GM12875 (cell line): ENCODE measurements around the gene TMEM132E.

Experiments used
- H3K4me3 ChIP-seq: one replicate; pipeline ENCODE4 v1.5.1; 2011; ENCODE audit warnings: low read depth, low read length, control low read depth
- TF ChIP-seq, protein P1 (sequence below): IDR thresholded peaks from 2 replicates; pipeline ENCODE4 v1.5.1; 2011; ENCODE audit warnings: low read depth, mild to moderate bottlenecking, control low read depth, inconsistent platforms, low read length, moderate library complexity, borderline replicate concordance; ENCODE audit not compliant: insufficient read depth

The TMEM132E gene

DNA sequence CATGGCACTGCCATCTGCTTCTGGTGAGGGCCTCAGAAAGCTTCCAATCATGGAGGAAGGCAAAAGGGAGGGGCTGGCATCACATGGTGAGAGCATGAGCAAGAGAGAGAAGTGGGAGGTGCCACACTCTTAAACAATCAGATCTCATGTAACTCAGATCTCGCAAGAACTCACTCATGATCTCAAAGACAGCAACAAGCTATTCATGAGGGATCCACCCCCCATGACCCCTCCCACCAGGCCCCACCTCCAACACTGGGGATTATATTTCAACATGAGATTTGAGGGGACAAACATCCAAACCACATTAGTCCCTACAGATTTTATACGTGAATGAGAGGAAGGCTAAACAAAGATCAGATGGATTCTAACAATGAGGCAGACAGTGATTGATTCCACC lies 8.9 kb upstream of the TMEM132E start:
- TF ChIP-seq, protein P1, sequence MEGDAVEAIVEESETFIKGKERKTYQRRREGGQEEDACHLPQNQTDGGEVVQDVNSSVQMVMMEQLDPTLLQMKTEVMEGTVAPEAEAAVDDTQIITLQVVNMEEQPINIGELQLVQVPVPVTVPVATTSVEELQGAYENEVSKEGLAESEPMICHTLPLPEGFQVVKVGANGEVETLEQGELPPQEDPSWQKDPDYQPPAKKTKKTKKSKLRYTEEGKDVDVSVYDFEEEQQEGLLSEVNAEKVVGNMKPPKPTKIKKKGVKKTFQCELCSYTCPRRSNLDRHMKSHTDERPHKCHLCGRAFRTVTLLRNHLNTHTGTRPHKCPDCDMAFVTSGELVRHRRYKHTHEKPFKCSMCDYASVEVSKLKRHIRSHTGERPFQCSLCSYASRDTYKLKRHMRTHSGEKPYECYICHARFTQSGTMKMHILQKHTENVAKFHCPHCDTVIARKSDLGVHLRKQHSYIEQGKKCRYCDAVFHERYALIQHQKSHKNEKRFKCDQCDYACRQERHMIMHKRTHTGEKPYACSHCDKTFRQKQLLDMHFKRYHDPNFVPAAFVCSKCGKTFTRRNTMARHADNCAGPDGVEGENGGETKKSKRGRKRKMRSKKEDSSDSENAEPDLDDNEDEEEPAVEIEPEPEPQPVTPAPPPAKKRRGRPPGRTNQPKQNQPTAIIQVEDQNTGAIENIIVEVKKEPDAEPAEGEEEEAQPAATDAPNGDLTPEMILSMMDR = no peak
- no peak overlapping the region for H3K4me3 ChIP-seq

DNA sequence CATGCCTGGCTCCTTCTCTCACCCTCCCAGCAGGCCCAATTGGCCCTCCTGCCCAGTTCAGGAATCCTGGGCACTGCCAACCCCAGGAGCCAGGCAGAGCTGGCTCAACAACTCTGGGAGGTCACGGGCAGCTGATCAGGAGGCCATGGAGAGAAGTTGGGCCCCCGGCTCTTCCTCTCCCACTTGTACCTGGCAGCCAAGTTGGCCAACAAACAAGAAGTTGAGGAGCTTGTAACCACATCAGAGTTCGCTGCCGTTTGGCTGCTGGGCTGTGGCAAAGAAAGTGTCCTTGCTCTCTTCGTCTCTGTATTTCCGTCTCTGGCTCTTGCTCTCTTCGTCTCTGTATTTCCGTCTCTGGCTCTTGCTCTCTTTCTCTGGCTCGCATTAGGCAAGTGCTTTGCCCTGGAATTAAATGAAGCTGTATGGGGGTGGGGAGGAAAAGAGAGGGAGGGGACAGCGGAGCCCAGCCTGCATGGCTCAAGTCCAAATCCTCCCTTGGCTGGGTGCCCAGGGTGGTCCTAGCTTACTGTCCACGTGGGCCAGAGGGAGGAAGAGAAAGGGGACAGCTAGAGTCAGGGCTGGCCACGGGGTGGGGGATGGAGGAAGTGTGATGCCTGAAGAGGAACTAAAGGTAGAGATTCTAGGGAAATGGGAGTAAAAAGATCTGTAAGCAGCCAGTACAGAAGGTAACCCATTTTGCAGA lies 7.8 kb upstream of the TMEM132E start:
- TF ChIP-seq, protein P1 = no peak
- no peak overlapping the region for H3K4me3 ChIP-seq

DNA sequence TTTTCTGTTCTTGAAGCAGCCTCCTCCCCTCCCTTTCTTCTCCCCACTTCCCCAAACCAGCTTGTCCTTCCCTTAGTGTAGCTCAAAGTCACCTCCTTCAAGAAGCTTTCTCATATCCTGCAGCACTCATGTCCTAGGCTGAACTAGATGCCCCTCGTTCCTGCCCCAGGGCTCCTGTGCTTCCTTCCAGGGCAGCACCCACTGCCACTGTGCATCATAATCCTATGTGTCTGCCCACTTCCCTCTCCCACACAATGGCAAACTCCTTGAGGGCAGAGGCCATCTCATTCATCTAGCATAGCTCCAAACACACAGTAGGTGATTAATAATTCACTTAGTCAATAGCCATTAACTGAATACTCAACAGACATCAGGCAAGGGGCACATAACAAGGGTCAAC lies 6.9 kb upstream of the TMEM132E start:
- no peak overlapping the region for H3K4me3 ChIP-seq
- TF ChIP-seq, protein P1 = no peak

DNA sequence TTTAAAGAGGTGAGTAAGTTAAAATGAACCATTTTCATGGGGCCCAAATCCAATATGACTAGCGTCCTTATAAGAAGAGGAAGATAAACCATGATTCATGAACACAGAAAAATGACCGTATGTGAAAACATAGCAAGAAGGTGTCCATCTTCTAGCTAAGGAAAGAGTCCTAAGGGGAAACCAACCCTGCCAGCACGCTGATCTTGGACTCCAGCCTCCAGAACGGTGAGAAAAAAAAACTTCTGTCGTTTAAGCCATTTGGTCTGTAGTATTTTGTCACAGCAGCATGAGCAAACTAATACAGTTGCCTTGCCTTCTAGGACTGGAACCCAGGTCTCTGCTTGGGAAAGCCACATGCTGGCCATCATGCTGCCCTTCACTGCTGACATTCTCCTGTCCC lies 4.2 kb upstream of the TMEM132E start:
- H3K4me3 ChIP-seq = no peak overlapping the region
- TF ChIP-seq, protein P1 = no peak

DNA sequence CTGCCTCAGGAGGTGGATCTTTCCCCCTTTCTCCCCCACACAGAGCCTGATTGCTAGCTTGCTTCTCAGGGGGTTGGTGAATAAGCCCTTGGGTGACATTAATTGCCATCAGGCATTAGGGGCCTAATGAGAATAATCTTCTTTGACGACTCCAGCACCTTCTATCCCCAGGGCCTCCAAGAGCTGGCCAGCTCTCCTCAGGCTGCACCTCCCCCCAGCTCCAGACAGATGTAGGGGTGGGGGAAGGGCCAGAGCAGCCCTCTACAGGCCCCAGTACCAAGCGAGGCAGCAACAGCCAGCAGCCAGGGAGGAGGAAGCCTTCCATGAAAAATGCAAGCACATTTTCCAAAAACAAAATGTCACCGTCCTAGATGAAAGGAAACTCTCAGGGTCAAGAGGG lies 1.4 kb upstream of the TMEM132E start:
- TF ChIP-seq, protein P1 = no peak
- H3K4me3 ChIP-seq = no peak overlapping the region

DNA sequence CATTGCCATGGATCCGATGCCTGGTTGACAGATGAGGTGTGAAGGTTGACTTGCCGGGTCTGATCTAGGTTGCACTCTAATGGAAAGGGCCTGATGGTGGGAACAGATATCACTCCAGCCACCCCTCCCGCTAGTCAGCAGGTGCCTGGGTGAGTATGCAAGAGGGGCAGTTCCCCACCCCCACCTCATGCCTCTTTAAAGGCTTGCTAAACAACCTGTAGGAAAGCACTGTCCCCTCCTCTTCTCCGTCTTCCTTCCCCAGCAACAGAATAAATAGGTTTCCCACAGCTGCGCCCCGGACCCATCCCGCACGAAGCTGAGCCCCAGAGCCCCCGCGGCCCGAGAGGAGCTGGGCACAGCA lies 746 bp upstream of the TMEM132E start:
- TF ChIP-seq, protein P1 = no peak
- H3K4me3 ChIP-seq = no peak overlapping the region

DNA sequence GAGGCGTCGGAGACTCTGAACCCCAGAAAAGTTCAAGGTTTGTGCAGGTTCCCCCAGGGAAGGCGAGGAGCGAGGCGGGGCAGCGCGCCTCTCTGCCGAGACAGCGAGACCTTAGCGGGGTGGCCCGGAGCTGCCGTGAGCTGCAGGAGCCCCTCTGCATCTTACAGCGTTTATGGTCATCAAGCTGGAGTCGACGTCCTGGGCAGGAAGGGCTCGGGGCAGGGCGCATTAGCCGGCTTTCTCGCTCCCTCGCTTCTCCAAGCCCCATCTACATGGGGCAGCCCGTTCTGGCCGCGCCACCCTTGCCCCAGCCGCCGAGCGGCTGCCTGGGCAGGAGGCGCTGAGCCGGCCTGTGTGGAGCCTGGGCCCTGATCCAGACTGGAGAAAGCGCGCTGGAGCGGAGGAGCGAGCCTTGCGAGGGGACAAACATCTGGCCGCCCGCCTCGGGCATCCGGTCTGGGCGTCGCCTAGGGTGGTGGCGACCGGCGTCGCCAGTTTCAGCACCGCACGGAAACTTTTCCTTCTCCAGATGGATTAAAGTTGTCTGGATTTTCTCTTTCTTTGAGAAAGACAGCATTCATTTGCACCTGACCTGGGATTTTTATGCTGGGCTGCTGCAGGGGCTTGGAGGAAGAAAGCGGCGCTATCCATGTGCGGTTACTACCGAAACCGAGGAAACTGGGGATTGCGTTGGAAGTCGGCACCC lies 750 bp downstream of the TMEM132E start:
- H3K4me3 ChIP-seq = no peak overlapping the region
- TF ChIP-seq, protein P1 = no peak
